Activated CD4-positive, CD25-positive, alpha-beta regulatory T cell treated with anti-CD3 and anti-CD28 coated beads, Interleukin-2, amount 50 U/mL, for 24 hours (primary cell): ENCODE data around the gene DLEU7.

ENCODE experiments used
- ATAC-seq, 2 donors: fragments of 150-1000 bp; cut with Tn5 transposase; one replicate each; pipeline ENCODE4 v1.10.0; 2021; ENCODE audit warnings: mild to moderate bottlenecking in 1 of 2, moderate library complexity in 1 of 2

Gene DLEU7

DNA sequence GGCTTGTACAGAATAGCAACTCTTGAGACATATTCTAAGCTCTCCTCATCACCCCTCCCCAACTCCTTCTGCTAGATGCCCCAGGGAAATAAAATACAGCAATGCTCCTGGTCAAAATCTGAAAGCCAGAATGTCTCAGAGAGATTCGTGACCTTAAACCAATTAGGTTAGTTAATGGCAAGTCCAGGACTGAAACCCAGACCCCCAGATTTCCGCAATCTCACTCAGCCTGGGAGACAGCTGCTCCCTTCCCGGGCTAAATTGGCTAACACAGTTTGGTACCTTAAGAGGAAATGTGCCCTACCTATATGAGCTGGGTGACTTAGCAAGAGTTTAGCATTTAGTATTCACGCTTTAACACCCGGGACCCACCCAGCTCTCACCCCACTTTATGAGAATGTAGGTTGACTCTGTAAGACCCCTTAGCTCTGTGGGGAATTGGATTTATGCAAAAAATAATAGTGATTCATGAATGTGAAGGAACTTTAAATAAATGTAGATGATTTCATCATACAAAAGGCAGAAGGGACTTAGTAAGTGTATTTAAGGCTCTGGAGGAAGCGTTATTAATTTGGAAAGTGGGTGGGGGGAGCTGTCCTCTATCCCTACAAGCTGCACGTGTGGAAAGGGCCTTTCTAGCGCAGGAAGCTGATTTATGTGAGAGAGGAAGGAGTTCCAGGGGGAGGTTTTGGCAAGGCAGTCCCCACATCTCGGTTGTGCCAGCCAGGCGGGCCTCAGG is 1.1 kb downstream of the DLEU7 start:
- ATAC-seq, result no peak

DNA sequence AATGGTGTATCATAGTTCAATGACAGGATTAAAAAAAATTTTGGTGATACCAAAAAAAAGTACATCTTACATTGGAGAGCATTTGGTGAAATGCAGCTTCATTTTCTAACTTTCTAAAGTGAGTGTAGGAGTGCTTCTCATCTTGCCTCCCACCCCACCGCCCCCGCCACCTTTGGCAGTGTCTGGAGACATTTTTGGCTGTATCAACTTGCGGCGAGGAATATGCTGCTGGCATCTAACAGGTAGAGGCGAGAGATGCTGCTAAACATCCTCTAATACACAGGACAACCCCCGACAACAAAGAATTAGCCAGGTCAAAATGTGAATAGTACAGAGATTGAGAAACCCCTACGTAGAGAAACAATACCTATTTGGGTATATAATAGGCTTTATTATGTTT is 1.7 kb downstream of the DLEU7 start:
- ATAC-seq, result no peak

DNA sequence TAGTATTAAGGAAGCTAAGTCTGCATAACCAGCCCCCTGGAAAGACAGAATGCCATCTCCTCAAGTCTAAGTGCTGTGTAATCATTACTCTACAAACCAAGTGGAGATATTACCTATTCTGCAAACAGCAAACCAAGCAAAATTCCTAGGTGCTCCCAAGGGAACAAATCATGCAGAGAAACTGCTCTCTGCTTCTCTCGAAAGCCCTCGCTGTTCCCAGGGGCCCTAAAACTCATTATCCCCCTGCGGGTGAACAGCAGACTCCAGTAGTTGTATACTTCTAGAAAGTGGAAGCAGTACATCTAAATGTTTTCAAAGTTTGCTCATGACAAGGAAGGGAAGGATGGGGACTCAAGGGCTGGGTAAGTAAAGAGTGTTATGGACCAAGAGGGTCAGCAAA is 3.2 kb downstream of the DLEU7 start:
- no peak for ATAC-seq

DNA sequence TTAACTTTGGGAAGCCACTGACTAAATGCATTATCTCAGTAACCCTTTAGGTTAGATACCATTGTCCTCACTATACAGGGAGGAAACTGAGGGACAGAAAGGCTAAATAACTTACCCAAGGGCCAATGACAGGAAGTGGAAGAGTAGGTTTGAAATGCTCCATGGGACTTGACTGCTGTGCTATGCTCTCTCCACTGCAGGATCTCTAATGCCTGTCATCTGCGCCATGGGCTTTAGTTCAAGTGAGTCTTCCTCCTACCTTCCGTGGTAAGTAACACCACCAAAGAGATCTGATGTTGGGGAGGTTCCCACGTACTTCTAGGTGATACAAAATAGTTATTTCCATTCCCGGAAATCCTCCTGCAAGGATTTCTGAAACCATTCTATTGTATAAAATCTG is 3.7 kb downstream of the DLEU7 start:
- ATAC-seq, result no peak

DNA sequence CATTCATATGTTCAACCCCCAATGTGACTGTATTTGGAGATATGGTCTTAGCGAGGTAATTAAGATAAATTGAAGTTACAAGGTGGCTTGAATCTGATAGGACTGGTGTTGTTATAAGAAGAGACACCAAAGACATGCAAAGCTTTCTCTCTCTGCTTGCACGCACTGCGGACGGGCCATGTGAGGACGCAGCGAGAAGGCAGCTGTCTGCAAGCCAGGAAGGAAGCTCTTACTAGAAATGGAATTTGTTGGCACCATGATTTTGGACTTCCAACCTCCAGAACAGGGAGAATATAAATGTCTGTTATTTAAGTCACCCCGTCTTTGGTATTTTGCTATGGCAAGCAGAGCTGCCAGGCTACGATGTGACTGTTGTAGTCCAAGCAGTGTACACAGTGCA is 4.8 kb downstream of the DLEU7 start:
- ATAC-seq, result no peak

DNA sequence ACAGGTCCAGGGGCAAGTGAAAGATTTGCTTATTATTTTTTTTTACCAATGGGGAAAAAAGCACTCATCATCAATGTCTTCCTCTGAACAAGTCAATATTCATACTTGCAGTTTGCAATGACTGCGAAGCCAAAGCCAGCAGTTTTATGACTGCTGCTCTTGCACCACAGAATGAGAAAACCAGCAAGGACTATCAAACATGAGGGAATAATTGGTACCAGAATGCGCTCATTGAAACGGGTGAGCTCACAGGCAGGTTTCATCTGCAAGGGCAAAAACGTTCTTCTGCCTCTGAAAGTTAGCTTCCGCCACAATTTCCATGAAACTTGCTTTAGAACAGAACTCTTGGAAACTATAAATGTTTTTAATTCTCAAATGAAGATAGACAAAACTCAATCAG is 5.5 kb downstream of the DLEU7 start:
- no peak for ATAC-seq

DNA sequence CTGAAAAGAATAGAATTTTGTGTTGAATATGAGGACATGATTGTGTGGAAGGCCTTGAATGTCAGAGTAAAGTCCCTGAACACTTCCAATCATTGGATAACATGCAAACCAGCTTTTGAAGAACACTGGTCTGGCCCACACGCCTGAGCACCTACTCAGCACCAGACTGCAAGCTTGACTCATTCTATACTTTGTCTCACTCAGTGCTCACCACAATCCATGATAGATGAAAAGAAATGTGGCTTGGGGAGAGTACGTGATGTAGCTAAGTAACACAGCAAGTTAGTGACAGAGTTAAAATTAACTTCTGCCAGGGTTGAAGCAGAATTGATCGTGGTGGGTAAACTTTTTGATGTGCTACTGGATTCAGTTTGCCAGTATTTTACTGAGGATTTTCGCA is 12.0 kb downstream of the DLEU7 start:
- ATAC-seq, result peak in 1 of 2 donors; percentile 41

DNA sequence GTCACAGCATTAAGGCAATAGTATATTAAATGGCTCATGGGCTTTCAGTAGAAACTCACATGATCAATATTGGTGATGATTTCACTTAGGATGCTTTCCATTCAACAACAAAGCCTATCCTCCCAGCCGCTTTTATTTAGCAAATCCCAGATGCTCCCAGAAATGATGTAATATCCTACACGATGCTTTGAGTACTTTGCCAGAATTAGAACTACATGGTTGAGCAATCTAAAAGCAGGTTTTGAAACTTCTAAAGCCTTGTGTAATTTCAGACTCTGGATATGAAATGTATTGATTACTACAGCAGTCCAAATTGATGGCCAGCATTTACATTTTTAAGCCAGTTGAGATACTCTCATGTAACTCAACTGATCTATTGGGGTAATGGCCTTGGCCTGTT is 13.6 kb downstream of the DLEU7 start:
- no peak for ATAC-seq

DNA sequence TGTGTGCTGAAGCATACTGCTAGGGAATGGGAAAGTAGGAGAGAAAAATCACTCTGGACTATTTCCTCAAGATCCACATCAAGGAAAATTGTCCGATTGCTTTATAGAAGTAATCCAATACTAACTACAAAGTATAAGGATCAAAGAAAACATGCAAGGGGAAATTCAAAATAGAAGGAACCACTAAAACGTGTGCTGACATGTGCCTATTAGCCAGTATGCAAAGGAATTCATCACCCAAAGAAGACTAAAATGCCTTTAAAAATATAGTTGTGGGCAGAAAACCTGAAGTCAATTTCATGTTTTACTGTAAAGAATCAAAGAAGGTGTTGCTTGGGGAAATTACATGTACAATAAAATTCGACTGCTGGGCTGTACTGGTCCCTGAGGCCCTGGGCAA is 14.3 kb downstream of the DLEU7 start:
- ATAC-seq, result no peak

DNA sequence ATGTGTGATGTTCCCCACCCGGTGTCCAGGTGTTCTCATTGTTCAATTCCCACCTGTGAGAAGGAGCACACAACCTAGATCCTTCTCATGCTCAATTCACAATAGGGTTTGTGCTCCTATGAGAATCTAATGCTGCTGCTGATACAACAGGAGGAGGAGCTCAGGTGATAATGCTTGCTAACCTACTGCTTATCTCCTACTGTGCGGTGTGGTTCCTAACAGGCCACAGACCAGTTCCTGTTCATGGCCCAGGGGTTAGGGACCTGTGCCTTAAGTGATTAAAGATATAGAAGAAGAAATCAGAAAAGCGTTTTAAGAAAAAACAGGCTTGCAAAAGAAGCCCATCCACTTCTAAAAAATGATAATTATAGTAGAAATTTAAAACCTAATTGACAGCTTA is 17.5 kb downstream of the DLEU7 start:
- ATAC-seq, result no peak

DNA sequence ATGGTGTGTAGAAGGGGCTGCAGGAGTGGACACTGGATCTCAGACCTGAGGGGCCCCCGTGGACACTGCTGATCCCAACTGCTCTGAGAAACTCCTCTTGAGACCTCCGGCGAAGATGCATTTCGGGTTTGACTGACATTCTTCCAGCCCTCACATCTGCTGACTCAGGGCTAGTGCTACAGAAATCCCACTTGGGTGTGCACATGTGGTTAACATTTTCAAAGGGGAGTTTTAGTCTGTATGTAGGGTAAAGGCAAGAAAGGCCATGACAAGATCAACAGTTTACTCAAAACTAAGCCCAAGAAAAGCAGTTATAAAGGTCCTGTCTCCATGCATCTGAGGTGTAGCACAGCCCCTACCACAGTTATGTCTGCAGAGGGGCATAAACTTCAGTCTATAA is 31.2 kb downstream of the DLEU7 start:
- no peak for ATAC-seq

DNA sequence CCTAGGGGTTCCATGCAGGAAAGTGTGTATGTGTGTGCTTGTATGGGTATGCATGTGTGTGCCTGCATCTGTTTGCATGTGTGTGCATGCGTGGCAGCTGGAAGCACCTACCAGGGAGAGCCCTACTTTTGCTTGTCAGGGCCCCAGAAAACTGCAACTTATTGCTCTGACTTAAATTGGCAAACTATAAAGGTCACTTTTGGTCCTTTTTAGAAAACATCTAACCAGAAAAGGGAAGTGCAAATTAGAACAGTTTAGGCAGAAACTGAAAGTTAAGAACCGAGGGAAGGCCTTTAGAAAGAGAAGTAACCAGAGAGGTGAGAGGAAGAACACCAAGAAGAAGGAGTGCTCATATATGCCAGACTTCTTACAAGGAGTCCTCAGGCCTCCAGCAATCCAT is 32.5 kb downstream of the DLEU7 start:
- no peak for ATAC-seq

DNA sequence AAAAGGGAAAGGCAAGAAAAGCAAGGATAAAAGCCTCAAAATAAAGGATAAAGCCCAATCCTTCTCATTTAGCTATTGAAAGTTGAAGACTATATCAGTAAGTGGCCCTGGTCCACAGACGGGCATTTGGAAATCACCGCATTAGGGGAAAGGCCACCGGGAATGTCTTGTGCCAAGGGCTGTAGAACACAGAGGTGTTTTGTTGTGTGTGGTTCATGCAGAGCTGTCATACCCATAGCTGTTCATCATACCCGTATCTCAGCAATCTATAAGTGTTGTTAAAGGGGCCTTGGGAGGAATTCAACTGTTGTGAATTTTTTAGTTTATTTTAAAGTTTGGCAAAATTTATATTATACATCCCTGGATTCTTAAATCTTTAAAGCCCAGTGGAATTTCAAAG is 33.0 kb downstream of the DLEU7 start:
- ATAC-seq, result no peak

DNA sequence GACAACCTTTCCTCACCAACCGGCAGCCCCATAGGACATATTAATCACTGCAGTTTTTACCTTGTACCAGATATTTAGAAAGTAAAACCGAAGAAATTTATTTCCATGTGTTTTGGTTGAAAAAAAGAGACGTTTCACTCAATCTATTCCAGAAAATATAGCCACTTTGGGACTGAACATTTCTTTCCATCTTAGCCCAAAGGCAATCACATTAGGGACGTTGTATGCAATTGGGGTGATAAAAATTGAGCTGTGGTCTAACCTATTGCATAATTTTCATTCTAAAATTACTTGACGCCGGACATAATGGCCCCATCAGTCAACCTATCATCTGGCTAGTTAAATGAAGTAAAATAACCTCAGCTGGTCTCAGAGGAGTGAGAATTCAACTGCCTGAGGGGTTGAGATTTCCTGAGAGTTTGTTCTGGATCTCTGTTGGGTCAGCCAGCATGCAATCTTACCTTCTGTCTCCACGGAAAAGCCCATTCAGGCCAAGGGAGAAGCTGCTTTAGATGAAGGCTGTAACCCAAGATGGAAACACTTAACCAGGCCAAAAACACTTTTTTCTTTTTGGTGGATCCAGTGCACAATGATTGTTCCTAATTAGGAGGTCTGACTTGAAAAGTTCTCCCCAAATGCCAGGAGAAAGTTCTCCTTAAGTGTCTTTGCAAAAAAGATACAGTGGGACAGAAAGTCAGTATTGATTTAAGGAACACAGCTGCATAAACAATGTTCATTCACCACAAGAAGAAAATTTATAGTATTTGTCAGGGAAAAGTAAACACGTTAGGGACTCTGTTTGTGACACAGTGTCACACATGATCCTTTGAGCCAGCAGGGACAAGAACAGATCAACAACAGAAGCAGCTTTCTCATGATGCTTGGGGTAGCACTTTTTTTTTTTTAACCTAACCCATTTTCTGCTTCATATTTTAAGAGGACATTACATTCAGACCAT is 34.1 kb downstream of the DLEU7 start:
- ATAC-seq, result no peak

DNA sequence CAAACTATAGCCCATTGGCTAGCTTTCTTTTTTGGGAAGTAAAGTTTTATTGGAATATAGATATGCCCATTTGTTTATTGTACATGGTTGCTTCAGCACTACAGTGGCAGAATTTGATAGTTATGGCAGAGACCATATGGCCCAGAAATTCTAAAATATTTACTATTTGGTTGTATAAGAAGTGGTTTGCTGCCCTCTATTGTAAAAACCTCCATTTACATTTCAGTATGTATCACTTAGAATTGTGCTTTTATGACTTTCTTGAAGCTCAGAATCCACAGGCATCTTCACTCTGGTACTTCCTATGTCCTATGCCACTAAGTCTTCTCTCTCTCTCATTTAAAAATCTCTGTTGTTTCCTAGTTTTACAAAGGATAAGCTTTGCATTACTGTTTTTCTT is 37.7 kb downstream of the DLEU7 start:
- no peak for ATAC-seq

DNA sequence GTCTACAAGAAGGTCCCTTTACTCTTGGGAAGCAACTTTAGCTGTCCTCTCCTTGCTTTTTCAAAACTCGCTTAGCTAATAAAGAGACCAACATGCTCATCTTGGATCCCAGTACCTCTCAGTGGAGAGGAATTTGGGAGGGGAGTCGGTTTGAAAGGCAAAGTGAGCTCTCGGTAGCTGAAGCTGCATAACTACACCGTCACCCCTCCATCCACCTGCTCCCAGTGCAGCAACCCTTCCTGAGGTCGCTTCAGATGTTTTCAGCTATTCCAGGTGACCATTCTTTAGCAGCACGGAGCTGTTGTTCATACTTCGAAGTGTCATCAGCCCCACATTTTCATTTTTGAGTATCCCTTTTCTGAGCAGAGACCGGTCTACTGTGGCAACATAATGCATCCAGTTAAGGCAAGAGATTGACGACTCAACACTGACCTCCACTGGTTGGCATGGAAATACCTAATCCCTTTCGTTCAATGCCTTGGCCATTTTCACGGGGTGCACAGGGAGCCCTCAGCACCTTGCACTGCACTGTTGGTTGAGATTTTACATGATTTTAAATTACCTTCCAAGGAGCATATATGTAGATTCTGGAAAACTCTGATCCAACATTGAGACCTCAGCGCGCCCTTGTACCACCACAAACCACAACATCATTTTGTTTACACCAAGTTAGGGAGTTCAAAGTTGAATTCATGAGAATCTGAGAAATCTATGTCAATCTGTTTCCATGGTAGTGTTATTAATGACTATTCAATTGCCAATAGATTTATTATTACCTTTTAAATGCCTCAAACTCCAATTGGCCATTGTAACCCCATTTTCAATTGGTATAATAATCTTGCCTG is 42.2 kb downstream of the DLEU7 start:
- ATAC-seq, result peak; percentile 88 to 93

DNA sequence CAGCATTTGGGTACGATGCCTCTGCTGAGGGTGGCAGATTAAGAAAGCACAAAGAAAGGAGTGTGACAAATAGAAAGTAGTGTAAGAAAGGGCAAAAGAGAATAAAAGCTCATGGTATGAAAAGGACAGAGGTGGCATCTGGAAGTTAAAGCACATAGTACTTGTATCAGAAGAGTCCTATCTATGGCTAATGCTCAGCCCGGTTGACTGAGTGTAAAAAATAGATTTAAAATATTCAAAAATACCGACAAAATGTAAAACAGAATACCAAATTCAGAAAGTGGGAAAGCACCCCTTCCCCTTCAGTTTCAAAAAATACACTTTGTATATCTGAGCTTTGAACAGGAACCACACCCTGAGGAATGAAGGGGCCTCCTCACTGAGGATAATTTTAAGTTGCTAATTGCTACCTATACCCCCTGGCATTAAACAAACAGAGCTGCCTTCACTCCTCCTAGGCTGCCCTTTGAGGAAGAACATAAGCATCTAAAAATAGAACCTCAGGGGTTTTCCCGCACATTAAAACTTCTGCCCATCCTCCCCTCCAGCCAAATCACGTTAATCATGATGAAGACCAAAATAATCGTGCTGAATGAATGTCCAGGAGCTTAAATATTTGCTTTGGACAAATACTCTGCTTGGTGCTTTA is 43.3 kb downstream of the DLEU7 start:
- ATAC-seq, result no peak

DNA sequence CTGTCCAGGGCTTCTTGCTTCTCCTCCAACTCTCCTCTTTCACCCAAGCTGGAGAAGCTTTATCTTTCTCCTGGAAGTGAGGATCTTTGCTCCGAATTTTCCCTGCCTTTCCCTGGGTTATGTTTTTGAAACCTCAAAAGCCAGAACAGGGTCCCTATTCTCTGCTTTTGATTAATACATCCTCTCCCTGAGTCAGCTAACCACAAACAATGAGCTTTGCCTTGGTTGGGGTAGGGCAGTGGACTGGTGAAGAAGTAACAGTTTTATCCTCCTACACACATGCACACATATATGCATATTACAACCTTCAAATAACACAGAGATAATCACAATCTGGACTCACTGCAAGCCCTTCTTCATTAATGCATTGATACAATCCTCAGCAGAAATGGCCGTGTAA is 44.6 kb downstream of the DLEU7 start:
- ATAC-seq, result no peak

DNA sequence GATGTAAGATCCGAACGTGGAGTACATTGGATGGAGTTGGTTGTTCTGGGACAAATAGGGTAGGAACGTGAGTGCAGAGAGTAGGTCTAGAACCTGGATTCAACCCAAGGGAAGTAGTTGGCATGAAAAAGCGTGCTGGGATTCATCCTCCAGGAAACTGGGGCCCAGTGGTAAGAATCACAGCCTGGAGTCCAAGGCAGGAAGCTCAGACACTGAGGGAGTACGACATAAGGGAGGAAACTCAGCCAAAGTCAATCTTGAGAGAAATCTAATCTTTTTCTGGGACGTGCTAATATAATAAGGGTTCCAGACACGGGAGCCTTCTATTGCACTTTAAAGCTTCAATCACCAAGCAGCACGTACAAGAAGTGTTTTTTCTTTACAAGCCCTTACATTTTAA is 46.4 kb downstream of the DLEU7 start:
- ATAC-seq, result no peak

DNA sequence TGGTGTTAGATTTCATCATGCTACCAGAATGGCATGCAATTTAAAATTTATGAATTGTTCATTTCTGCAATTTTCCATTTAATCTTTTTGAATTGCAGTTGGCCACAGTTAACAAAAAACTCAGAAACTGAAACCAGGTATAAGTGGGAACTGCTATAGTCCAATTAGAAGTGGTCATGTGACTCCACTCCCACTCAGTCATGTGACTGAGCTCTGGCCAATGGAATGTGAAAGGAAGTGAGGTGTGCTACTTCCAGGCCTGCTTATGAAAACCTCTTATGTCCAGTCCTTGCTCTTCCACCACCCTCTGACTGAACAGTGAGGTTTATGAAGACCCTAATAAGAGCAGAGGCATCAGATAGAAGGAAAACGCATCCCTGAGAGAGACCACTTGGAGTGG is 47.0 kb downstream of the DLEU7 start:
- ATAC-seq, result no peak

DNA sequence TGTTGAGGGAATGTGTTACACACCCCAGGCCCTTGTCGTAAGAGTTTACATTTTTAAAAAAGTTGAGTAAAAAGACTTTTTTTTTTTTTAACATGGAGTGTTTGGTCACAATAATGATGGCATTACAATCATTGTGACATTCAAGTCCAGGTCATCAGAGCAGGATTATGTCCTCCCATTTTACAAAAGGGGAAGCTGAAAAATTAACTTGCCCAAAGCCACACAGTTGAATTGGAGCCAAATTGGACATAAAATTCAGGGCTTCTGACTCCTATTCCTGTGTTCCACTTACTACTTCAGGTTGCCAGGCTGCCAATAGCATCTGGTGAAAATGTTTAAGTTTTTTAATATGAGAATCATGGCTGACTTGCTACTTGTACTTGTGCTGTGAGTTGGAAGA is 49.3 kb downstream of the DLEU7 start:
- ATAC-seq, result no peak

DNA sequence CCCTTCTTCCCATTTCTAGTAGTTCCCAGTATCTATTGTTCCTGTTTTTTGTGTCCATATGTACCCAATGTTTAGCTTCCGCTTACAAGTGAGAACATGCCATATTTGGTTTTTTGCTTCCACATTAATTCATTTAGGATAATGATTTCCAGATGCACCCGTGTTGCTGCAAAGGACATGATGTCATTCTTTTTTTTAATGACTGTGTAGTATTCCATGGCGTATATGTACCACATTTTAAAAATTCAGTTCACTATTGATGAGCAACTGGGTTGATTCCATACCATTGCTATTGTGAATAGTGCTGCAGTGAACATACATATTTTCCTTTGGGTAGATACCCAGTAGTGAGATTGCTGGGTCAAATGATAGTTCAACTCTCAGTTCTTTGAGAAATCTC is 50.5 kb downstream of the DLEU7 start:
- ATAC-seq, result no peak
